Hypothalamus (tissue), 51 donors: ENCODE data around the gene CHMP4B.
"Not testable (repeated sequence)": the region's sequence is repeated elsewhere in the genome, so short reads cannot be mapped to it uniquely, and the experiment has no call there.

ENCODE experiments used
- DNase-seq, 51 donors: peaks; one replicate each; lab custom pipeline; 2025; lab: John Stamatoyannopoulos, UW

CHMP4B gene

GRCh38 chr20:33789109-33789857 is 21.9 kb upstream of the CHMP4B start:
- DNase-seq = no peak

DNA sequence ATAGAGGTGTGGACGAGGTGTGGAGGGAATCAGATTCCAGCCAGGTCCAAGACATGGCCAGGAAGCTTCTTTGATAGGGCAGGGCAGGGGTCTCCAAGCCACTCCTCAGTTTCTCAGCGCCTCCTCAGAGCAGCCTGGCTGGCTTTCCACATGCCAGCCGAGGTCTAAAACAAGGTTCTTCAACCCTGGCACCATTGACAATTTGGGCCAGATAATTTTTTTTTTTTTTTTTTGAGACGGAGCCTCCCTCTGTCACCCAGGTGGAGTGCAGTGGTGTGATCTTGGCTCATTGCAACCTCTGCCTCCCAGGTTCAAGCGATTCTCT is 21.3 kb upstream of the CHMP4B start:
- DNase-seq = no peak

- no peak for DNase-seq
Observed at GRCh38 chr20:33790566-33790965, 20.6 kb upstream of the CHMP4B start.

DNA sequence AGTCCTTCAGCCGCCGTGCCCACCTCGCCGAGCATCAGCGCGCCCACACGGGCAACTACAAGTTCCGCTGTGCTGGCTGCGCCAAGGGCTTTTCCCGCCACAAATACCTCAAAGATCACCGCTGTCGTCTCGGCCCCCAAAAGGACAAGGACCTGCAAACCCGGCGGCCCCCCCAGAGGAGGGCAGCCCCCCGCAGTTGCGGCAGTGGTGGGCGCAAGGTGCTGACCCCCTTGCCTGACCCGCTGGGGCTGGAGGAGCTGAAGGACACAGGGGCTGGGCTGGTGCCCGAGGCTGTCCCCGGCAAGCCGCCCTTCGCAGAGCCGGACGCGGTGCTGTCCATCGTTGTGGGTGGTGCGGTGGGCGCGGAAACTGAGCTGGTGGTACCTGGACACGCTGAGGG is 20.1 kb upstream of the CHMP4B start:
- no peak for DNase-seq

- no peak for DNase-seq
Observed at GRCh38 chr20:33791540-33791939, 19.6 kb upstream of the CHMP4B start.

DNA sequence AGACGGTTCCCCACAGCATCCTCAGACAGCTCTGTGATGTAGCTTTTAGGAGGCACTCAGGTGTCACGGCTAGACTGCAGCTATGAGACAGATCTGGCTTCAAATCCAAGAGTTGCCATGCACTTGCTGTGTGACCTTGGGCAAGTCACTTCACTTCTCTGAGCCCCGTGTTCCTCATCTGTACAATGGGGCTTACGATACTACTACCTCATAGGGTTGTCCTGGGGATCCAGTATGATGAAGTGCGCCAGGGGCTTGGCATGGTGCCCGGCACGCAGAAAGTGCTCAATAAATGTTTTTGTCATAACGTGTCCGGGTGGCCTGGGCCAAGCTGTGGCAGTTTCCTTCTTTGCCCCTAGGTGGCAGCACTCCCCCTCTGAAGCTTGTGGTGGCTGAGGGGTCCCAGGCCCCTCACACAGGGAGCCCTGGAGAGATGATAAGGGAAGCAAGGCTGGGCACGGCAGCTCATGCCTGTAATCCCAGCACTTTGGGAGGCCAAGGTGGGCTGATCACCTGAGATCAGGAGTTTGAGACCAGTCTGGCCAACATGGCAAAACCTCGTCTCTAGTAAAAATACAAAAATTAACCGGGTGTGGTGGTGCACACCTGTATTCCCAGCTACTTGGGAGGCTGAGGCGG is 19.1 kb upstream of the CHMP4B start:
- peak in 7 of 51 donors; percentile 0 to 19 (median 5) for DNase-seq

DNA sequence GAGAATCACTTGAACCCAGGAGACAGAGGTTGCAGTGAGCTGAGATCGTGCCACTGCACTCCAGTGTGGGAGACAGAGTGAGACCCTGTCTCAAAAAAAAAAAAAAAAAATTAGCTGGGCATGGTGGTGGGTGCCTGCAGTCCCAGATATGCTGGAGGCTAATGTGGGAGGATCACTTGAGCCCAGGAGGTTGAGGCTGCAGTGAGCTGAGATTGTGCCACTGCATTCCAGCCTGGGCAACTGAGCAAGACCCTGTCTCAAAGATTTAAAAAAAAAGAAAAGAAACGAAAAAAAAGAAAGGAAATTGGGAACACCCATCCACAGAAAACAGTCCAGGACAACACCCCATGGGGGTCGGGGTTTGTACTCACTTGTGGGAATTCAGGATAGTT is 18.6 kb upstream of the CHMP4B start:
- DNase-seq = not testable (repeated sequence)

- no peak for DNase-seq
Observed at GRCh38 chr20:33793011-33793931, 17.9 kb upstream of the CHMP4B start.

DNA sequence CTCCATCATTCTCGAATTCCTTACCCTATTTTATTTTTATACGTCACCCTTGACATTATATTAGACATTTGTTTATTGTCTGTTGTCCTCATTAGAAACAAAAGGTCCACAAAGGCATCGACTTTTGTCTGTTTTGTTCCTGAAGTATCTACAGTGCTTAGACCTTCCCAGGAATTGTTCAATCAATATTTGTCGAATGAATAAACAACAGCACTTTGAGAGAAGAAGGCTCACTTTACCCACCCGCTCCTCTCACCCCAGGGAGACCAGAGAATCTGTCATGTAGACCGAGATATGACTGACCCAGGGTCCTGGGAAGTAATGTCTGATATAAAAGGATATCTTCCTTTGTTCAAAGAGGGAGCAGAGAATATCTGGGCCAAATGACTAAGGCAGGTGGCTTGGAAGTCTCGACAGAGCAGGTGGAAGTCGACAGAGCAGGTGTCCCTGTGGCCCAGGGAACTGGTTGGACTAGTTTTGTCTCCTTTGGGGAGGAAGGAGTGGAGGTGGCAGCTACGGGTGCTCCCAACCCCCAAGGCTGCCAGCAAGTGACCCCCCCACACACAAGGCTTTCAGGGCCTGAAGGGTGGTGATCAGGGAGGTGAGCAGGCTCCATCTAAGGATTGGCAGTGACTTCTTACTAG is 14.8 kb upstream of the CHMP4B start:
- DNase-seq = no peak

DNA sequence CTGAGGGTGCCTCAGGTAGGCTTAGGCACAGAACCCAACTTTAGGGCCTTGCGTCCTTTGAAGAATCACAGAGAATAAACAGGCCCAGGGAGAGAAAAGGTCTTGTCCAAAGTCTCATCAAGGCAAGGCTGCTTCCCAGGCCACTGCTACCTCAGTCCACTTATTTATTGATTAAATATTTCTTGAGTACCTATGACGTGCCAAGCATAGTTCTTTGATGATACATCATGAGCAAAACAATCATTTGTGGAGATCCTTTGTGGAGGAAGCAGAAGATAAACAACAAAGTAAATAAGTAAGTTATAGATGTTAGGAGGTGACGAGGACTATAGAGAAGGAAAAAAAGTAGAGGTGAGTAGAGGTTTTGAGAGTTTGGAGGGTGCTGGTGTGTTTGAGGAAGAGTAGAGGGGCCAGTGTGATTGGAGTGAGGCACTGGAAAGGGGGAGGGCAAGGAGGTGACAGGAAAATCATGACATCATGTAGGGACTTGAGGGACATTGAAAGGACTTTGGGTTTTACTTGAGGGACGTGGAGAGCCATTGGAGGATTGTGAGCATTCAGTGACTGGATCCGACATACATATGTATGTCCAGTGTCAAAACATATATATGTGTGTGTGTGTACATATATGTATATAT is 14.1 kb upstream of the CHMP4B start:
- DNase-seq = no peak

- no peak for DNase-seq
Observed at GRCh38 chr20:33798444-33798843, 12.7 kb upstream of the CHMP4B start.

GRCh38 chr20:33803921-33804337 is 7.2 kb upstream of the CHMP4B start:
- DNase-seq = no peak

GRCh38 chr20:33808388-33808787 is 2.8 kb upstream of the CHMP4B start:
- no peak for DNase-seq

GRCh38 chr20:33810259-33810658 is 889 bp upstream of the CHMP4B start:
- DNase-seq = no peak

DNA sequence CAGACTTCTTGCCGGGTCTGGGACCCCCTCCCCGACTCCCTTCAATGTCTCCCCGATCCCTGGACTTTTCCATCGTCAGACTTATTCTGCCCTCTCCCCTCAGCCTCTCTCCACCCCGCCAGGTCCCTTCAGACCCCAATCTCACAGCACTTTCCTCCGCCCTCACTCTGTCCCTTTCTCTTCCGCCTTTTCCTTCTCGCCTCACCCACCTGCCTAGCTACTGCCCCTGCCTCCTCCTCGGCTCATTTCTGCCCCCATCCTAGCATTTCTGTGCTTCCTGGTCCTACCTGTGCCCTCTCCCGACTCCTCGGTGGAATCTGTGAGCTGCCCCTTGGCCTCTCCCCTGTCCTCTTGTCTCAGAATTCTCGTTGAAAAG is 616 bp downstream of the CHMP4B start:
- DNase-seq = peak in 1 of 51 donors; percentile 31

GRCh38 chr20:33812152-33812849 is 1.2 kb downstream of the CHMP4B start:
- peak in 12 of 51 donors; percentile 9 to 53 (median 24) for DNase-seq

DNA sequence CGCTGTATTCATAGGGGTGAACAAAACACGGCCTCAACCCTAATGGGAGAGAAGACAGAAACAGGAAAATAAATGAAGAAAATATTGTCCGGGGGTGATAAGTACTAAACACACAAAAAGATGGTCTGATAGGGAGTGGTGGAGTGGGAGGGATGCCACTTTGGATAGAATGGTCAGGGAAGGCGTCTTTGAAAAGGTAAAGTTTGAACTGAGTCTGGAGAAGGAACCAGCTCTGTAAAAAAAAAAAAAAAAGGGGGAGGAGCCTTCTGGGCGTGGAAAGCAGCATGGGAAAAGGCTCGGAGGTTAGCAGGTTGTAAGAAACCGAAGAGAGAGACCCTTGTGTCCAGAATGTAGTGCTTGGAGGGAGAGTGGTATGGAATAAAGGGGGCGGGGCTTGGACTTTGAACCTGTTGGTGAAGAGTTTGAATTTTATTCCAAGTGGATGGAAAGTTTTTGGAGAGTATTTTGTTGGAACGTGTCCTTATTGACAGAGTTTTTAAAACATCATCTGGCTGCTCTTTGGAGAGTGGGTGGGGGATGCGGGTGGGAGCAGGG is 1.8 kb downstream of the CHMP4B start:
- DNase-seq = no peak

- no peak for DNase-seq
Observed at GRCh38 chr20:33814238-33814712, 3.1 kb downstream of the CHMP4B start.

DNA sequence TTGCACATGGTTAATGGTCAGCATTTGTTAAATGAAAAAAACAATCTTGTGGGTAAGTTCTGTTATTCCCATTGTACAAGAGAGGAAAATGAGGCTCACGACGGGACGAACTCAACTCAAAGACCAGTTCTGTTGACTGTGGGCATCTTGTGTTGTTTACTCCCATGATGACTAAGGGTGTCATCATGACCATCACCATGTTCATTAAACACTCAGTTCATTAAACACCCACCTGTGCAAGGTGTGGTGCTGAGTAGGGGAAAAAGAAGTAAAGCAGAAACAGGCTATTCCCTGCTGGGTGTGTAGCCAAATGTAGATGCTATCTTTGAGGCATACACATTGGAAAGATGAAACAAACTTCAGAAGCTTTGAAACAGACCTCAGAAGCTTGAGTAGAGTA is 4.5 kb downstream of the CHMP4B start:
- DNase-seq = no peak
